Measurements from ENCODE around the gene RANBP17. TPM values are rescaled to one million over a fixed set of nuclear protein-coding genes. Genes with fewer than 3 reads are reported as not detected.

Gene RANBP17
- total and polyA plus RNA-seq, 2 of the 4 experiments (the other 2 are of a cell fraction), result 8.2 to 29.0 TPM

- ChIA-PET CTCF (no interaction called here), POLR2A (ENCODE audit: unreplicated experiment) (no interaction called here)
- dilution Hi-C loops (cut with HindIII; ENCODE audit: low sequenced_read_pairs, unreplicated experiment), result no loop called here
- BruUV-seq (replicated peaks), result no TSS peak
- no peaks in the 10 kb centered on the region for H3K36me3 ChIP-seq (ENCODE audit: control insufficient read depth, insufficient read depth, low read length)
- H3K23ac ChIP-seq (ENCODE audit: low read depth, low read length), result no peak overlapping the region
- H2AFZ ChIP-seq (replicated peaks; ENCODE audit: low read length, poor library complexity), result no peak overlapping the region
- peak overlapping the region in 1 of 2 experiments; percentile 47; a peak in 1 of 4 replicates for H4K8ac ChIP-seq (ENCODE audit: low read depth in 2 of 2, low read length in 2 of 2)
- H2BK5ac ChIP-seq (ENCODE audit: low read depth, low read length, poor library complexity, severe bottlenecking), result no peak overlapping the region
- H3K18ac ChIP-seq (ENCODE audit: low read depth, low read length), result no peak overlapping the region
- DNase-seq (no peak), ATAC-seq (ENCODE audit: low read depth) (no peak)
- H4K20me1 ChIP-seq (ENCODE audit: insufficient read depth, low read length), result no peaks in the 10 kb centered on the region
- H2BK120ac ChIP-seq (ENCODE audit: low read depth, low read length), result no peak overlapping the region
- peaks cover 3% of the 10 kb centered on the region; the same call in 1 of the 2 replicates for H3K4me1 ChIP-seq (ENCODE audit: control insufficient read depth, insufficient read depth, low read length)
- H4K91ac ChIP-seq (ENCODE audit: insufficient read depth, low read depth, low read length), result no peak overlapping the region
- no CpG with 5 or more reads among the region's 3 CpGs for WGBS, 2 experiments (ENCODE audit: extremely low coverage in 2 of 2, insufficient read length in 1 of 2)
- H2AK9ac ChIP-seq (replicated peaks; ENCODE audit: low read depth, low read length, poor library complexity), result no peak overlapping the region
- no peaks in the 10 kb centered on the region for H3K9me1 ChIP-seq (ENCODE audit: insufficient read depth, low read length)
- no peak overlapping the region for H3K14ac ChIP-seq (replicated peaks; ENCODE audit: low read depth, low read length)
- no peak overlapping the region for H4K5ac ChIP-seq (ENCODE audit: low read depth, low read length)
- no peak overlapping the region for H2AK5ac ChIP-seq (ENCODE audit: low read depth, low read length)
- no peaks in the 10 kb centered on the region for H3K79me1 ChIP-seq (ENCODE audit: low read depth in 1 of 2, low read length in 2 of 2)
- H2BK15ac ChIP-seq (ENCODE audit: low read depth, low read length), result no peak overlapping the region
- no peaks in the 10 kb centered on the region for H3K27me3 ChIP-seq (ENCODE audit: control insufficient read depth, insufficient read depth, low read length)
- H3K4me3 ChIP-seq (ENCODE audit: insufficient read depth, low read depth, low read length), result no peak overlapping the region
- no peak overlapping the region for H3K9ac ChIP-seq (ENCODE audit: low read depth, low read length)
- H3K27ac ChIP-seq (ENCODE audit: insufficient read depth, low read length), result no peak overlapping the region
- H3K4ac ChIP-seq (ENCODE audit: low read depth, low read length), result no peak overlapping the region
- intact Hi-C loops (cut with micrococcal nuclease), result loop anchor here (5.0 kb wide), 2 partner anchors 162 to 337 kb away; no protein-coding TSS in a partner anchor
- H2BK20ac ChIP-seq (ENCODE audit: low read depth, low read length), result no peak overlapping the region
- TF ChIP-seq CHD1 (IDR thresholded peaks at IDR 0.05; ENCODE audit: low read depth, low read length) (no peak), MAZ (IDR thresholded peaks at IDR 0.05; ENCODE audit: borderline replicate concordance, low read depth, low read length) (no peak), RCOR1 (IDR thresholded peaks at IDR 0.05; ENCODE audit: insufficient replicate concordance, low read length) (no peak), MXI1 (IDR thresholded peaks at IDR 0.05; ENCODE audit: borderline replicate concordance, low read depth, low read length) (no peak), BHLHE40 (IDR thresholded peaks at IDR 0.05; ENCODE audit: low read depth, low read length) (no peak), POLR2A (IDR thresholded peaks at IDR 0.05; ENCODE audit: low read depth, low read length) (no peak), FOS (IDR thresholded peaks at IDR 0.05; ENCODE audit: low read depth, low read length) (no peak), RAD21 (IDR thresholded peaks at IDR 0.05; ENCODE audit: low read length) (no peak)
- H3K9me3 ChIP-seq (ENCODE audit: control insufficient read depth, insufficient read depth, low read length), result no peaks in the 10 kb centered on the region
- in situ Hi-C loops (cut with MboI; ENCODE audit: low sequenced_read_pairs), result loop anchor here (25.0 kb wide), 1 partner anchor 337 kb away; no protein-coding TSS in a partner anchor
- no peak overlapping the region for H3K56ac ChIP-seq (ENCODE audit: extremely low read depth, insufficient read depth, low read length)
- no peak overlapping the region for H3K4me2 ChIP-seq (ENCODE audit: low read depth, low read length)
These were observed 288.0 kb downstream of the RANBP17 start for GRCh38 chr5:171149772-171150171.

All from IMR-90 (cell line).